ENCODE measurements around the gene IP6K3.

Gene IP6K3

GRCh38 chr6:33759887-33760629 lies 13.4 kb upstream of the IP6K3 start:
- no peak for DNase-seq (ENCODE audit: low spot score)

DNA sequence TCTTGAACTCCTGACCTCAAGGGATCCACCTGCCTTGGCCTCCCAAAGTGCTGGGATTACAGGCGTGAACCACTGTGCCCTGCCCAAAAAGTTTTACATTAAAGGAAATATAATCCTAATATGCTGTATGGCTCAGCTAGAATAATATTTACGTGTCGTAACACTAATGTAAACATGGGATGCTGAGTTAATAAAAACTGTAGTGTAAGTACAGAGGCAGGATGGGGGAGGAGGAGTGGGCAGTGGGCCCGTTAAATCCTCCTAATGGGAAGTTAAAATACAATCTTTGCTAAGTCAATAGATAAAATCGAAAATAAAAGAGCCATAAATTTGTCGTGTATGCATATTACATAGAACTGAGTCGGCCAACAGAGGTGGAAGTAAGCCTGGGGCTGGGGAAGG lies 12.1 kb upstream of the IP6K3 start:
- no peak for DNase-seq (ENCODE audit: low spot score)

DNA sequence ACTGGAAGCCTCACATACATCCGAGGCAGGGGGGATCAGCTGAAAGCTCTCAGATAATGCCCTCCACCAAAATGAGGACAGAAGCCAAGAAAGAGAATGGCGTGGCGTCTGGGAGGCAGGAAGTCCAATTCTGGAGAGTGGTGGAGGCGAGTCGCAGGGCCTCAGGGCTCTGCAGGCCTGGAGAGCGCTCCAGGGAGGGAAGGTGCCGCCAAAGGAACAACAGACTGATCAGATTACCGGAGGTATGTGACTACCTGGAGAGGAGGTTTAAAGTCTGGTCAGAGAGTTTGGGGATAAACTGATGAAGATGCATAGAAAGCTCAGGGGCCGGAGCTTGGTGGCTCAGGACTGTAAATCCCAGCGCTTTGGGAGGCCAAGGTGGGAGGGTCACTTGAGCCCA lies 11.2 kb upstream of the IP6K3 start:
- DNase-seq (ENCODE audit: low spot score) = no peak

DNA sequence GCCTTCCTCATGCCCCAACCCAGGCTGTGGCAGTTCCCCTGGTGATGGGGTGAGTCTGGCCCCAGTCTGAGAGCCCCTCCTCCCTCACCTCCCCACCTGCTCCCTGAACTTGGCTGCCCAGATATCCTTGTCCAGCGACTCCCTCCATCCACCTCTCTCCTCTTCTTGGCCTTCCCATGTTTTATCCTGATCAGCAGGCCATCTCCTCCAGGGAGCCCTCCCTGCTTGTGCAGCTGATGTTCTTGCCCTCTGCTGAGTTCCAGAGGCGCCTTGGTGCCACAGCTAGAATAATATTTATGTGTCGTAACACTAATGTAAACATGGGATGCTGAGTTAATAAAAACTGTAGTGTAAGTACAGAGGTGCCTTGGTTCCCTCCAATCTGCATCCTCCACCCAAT lies 10.4 kb upstream of the IP6K3 start:
- DNase-seq (ENCODE audit: low spot score) = no peak

DNA sequence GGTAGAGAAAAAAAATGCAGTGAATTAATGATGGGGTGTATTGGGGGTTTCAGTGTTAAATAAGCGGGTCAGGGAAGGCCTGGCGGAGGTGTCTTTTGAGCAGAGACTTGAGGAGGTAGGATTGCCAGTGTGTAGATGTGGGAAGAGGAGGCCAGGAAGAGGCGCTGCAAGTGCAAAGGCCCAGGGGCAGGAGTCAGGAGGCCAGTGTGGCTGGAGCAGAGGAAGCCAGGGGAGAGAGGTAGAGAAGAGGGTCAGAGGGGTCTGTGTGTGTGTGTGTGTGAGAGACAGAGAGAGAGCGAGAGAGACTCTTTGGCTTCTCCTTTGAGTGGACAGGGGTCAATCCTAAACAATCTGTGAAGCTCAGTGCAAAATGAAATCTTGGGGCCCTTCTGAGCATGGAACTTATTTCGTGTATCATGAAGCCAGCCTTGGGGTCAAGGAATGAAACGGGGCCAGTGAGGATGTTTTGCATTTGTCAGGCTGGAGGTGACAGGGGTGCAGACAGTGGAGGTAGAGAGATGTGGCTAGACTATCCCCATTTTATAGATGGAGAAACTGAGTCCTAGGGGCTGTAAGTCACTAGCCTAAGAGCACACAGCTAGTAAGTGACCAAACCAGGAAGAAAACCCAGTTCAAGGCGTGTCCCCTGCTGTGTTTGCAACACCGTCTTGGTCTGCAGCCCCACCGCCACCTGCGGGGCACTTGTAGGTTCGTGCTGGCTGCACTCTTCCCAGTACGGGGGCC lies 9.7 kb upstream of the IP6K3 start:
- no peak for DNase-seq (ENCODE audit: low spot score)

DNA sequence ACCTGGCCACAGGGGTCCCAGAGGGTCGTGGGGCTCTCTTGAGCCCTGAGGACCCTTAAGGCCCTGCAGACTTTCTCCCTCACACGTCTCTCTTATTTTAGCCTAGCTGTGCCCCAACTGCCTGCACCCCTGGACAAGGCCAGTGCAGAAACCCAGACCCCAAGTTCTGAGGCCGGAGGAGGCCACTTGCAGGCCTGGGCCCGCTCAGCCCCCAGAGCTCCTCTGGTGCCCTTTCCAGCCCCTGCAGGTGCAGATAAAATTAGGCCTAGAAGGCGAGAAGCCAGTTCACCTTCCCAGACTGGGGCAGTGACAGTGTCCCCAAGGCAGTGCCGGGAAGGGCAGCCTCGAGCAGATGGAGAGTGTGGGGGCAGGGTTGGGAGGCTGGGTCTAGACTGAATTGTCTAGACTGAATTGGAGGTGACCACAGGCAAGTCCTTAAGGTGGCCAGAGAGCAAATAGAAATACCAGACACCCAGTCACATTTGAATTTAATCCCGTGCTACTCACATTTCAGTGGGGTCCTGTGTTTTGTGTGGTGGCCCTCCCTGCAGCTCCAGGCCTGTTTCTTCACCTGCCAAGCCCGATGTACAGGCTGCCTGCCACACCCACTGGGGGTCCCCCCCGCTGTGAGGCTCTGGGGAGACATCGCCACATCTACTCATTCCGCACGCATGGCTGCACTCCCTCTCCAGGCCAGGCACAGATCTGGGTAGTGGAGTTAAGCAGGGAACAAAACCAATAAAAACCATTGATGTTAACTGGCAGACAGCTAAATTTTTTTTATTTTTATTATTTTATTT lies 8.6 kb upstream of the IP6K3 start:
- DNase-seq (ENCODE audit: low spot score) = no peak

GRCh38 chr6:33754222-33754621 lies 7.5 kb upstream of the IP6K3 start:
- DNase-seq (ENCODE audit: low spot score) = no peak

GRCh38 chr6:33752646-33753015 lies 5.9 kb upstream of the IP6K3 start:
- no peak for DNase-seq (ENCODE audit: low spot score)

GRCh38 chr6:33751771-33752645 lies 5.3 kb upstream of the IP6K3 start:
- DNase-seq (ENCODE audit: low spot score) = no peak

- DNase-seq (ENCODE audit: low spot score) = no peak
These were observed 3.7 kb upstream of the IP6K3 start for GRCh38 chr6:33750244-33750991.

- DNase-seq (ENCODE audit: low spot score) = no peak
These were observed 2.7 kb upstream of the IP6K3 start for GRCh38 chr6:33749401-33749800.

- no peak for DNase-seq (ENCODE audit: low spot score)
These were observed 2.1 kb upstream of the IP6K3 start for GRCh38 chr6:33748841-33749240.

- no peak for DNase-seq (ENCODE audit: low spot score)
These were observed 1.1 kb upstream of the IP6K3 start for GRCh38 chr6:33747823-33748222.

- DNase-seq (ENCODE audit: low spot score) = peak; percentile 85
These were observed 587 bp downstream of the IP6K3 start for GRCh38 chr6:33746036-33746600.

- no peak for DNase-seq (ENCODE audit: low spot score)
These were observed 1.2 kb downstream of the IP6K3 start for GRCh38 chr6:33745548-33745947.

GRCh38 chr6:33744895-33745546 lies 1.7 kb downstream of the IP6K3 start:
- DNase-seq (ENCODE audit: low spot score) = no peak

DNA sequence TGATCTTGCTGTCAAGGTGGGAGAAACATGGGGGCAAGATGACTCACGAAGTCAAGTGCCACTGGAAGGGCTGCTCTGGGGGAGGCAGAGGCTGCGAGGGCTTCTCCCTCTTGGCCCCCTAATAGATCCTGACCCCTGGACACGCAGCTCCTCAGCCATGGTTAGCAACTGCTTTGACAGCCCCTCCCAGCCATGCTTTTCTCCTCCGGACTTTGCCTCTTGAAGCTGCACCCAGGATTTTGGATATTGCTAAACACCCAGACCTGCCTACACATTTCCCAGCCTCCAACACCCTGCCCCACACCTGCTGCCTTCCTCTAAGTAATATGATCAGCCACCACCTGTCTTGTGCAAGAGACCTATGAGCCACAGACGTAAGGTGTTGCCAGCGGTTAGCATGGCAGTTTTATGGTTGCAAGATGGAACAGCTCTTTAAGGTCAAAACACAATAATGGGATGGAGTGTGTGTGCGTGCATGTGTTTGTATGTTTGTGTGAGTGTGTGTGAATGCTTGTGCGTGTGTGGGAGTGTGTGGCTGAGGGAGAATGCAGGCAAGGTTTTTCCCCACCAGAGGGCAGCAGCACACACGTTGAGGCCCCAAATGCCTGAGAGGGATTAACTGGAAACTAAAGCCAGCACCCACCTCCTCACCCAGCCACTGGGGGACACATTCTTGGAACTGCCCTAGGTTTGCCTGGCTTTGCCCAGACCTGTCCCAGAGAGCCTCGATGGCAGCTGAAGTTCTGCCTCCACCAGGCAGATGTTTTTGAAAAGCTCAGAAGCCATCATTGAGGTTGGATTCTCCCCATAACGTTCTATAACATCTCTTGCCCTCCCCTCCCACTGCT lies 2.5 kb downstream of the IP6K3 start:
- DNase-seq (ENCODE audit: low spot score) = peak; percentile 88

DNA sequence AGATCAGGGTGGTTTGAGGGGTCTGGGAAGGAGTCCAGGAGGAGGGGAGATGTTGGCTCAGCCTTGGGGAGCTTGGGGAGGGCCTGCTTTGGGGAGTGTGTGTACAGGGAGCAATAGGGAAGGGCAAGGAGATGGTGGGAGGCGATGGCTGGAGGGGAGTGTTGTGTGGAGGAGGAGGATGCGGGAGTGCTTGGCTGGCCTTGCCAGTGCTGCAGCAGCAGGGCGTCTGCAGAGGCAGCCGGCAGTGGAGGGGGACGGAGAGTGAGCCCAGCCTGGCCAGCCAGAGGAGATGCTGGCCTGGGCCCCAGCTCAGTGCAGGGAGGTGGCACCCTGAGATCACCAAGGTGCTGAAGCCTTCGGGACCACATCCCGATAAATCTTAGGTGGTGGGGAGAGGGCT lies 3.9 kb downstream of the IP6K3 start:
- no peak for DNase-seq (ENCODE audit: low spot score)

DNA sequence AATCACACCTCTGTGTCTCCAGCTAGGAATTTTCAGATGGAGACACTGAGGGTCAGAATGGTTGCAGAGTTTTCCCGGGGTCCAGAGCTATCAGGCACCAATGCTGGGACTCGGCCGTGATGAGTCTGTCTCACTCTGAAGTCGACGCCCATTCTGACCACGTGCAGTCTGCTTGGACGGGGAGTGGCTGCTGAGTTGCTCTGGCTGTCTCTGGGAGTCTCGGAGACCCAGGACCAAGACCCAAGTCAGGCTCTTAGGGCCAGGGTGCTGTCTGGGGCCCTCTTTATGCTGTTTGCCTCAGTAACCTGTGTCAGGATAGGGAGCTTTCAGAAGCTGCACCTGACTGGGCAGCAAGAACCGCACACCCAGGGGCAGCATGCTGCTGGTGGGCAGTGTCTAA lies 4.6 kb downstream of the IP6K3 start:
- no peak for DNase-seq (ENCODE audit: low spot score)
